Measurements from ENCODE around the gene CERK.

The CERK gene

GRCh38 chr22:46694416-46695170 lies 43.5 kb downstream of the CERK start:
- Histone ChIP-seq H3K9me3 (ENCODE audit: control insufficient read depth, insufficient read depth, low read depth, low read length) (no peaks in the 10 kb centered on the region), H3K4me3 (ENCODE audit: low read depth, low read length) (no peak overlapping the region), H3K36me3 (ENCODE audit: control insufficient read depth in 2 of 2, insufficient read depth in 1 of 2, low read length in 2 of 2) (peaks cover 40 to 91% of the 10 kb centered on the region in 2 experiments), H3K4me1 (ENCODE audit: control insufficient read depth, insufficient read depth, low read length) (no peaks in the 10 kb centered on the region), H3K27ac (ENCODE audit: extremely low read depth, low read depth, low read length) (no peak overlapping the region)
- ChIA-PET POLR2A (interaction anchor here (0.7 kb wide), 1 partner anchor 23 kb away, joined by 3 read pairs; no protein-coding TSS in a partner anchor), CTCF (interaction anchor here (0.6 kb wide), 3 partner anchors 22 to 515 kb away, joined by 3 to 4 read pairs (median 4); no protein-coding TSS in a partner anchor)
- no peak for TF ChIP-seq ZNF341 (tag by site-specific recombination; IDR thresholded peaks at IDR 0.05; ENCODE audit: low read depth)
- TF ChIP-seq ZNF366 (tag by site-specific recombination; conservative IDR thresholded peaks at IDR 0.05): no peak
- TF ChIP-seq ZNF311 (tag by site-specific recombination; IDR thresholded peaks at IDR 0.05; ENCODE audit: borderline replicate concordance): no peak
- TF ChIP-seq ZNF221 (tag by site-specific recombination; IDR thresholded peaks at IDR 0.05; ENCODE audit: borderline replicate concordance): no peak
- no peak for TF ChIP-seq ZNF280C (tag by site-specific recombination; IDR thresholded peaks at IDR 0.05)
- TF ChIP-seq GFI1B (tag by site-specific recombination; IDR thresholded peaks at IDR 0.05): no peak
- no peak for TF ChIP-seq ZNF174 (tag by site-specific recombination; IDR thresholded peaks at IDR 0.05)
- TF ChIP-seq HOXC10 (CRISPR knock-in tag; IDR thresholded peaks at IDR 0.05): no peak
- TF ChIP-seq ZFHX2 (tag by site-specific recombination; conservative IDR thresholded peaks at IDR 0.05): no peak

- H3K27ac ChIP-seq (ENCODE audit: extremely low read depth, low read depth, low read length): no peak overlapping the region
- no peaks in the 10 kb centered on the region for H3K9me3 ChIP-seq (ENCODE audit: control insufficient read depth, insufficient read depth, low read depth, low read length)
- H3K36me3 ChIP-seq (ENCODE audit: control insufficient read depth in 2 of 2, insufficient read depth in 1 of 2, low read length in 2 of 2): peaks cover 44 to 91% of the 10 kb centered on the region in 2 experiments
- TF ChIP-seq PRDM1 (tag by site-specific recombination; IDR thresholded peaks at IDR 0.05) (no peak), MEIS1 (CRISPR knock-in tag; IDR thresholded peaks at IDR 0.05; ENCODE audit: borderline replicate concordance) (no peak), ZNF654 (tag by site-specific recombination; IDR thresholded peaks at IDR 0.05; ENCODE audit: low read depth) (no peak), SCRT1 (tag by site-specific recombination; IDR thresholded peaks at IDR 0.05; ENCODE audit: borderline replicate concordance) (no peak), SALL2 (tag by site-specific recombination; IDR thresholded peaks at IDR 0.05; ENCODE audit: borderline replicate concordance) (no peak), ZSCAN16 (tag by site-specific recombination; IDR thresholded peaks at IDR 0.05) (no peak), ZNF140 (tag by site-specific recombination; IDR thresholded peaks at IDR 0.05) (no peak), ZNF514 (tag by site-specific recombination; IDR thresholded peaks at IDR 0.05) (no peak), KLF7 (tag by site-specific recombination; IDR thresholded peaks at IDR 0.05; ENCODE audit: borderline replicate concordance) (no peak), REPIN1 (tag by site-specific recombination; IDR thresholded peaks at IDR 0.05; ENCODE audit: low read depth) (no peak), TSHZ1 (tag by site-specific recombination; IDR thresholded peaks at IDR 0.05; ENCODE audit: borderline replicate concordance) (no peak), ZNF155 (tag by site-specific recombination; IDR thresholded peaks at IDR 0.05) (no peak), ZBTB6 (tag by site-specific recombination; IDR thresholded peaks at IDR 0.05) (no peak), ZXDB (tag by site-specific recombination; IDR thresholded peaks at IDR 0.05) (no peak)
- ChIA-PET POLR2A (interaction anchor here (0.7 kb wide), 1 partner anchor 22 kb away, joined by 3 read pairs; no protein-coding TSS in a partner anchor), CTCF (interaction anchor here (0.6 kb wide), 1 partner anchor 63 kb away, joined by 4 read pairs; no protein-coding TSS in a partner anchor)
- H3K4me1 ChIP-seq (ENCODE audit: control insufficient read depth, insufficient read depth, low read length): no peaks in the 10 kb centered on the region
- H3K4me3 ChIP-seq (ENCODE audit: low read depth, low read length): no peak overlapping the region
Measured at GRCh38 chr22:46693634-46694415, 44.2 kb downstream of the CERK start.

Measured in HEK293 (cell line).